ENCODE measurements around the gene FBN1. TPM values are rescaled to one million over a fixed set of nuclear protein-coding genes. Genes with fewer than 3 reads are reported as not detected.

The FBN1 gene
- total and polyA plus RNA-seq, 2 of the 13 experiments (the other 11 are each of a cell fraction or from before 2014, with no cell fraction given) = 1.5 to 3.0 TPM

- no peak for TF ChIP-seq ZNF839 (CRISPR knock-in tag; IDR thresholded peaks at IDR 0.05; ENCODE audit: borderline replicate concordance)
- TF ChIP-seq RELA (CRISPR knock-in tag; IDR thresholded peaks at IDR 0.05) = no peak
- TF ChIP-seq ZNF678 (CRISPR knock-in tag; IDR thresholded peaks at IDR 0.05) = no peak
These were observed 20.4 kb downstream of the FBN1 start (continued) for GRCh38 chr15:48625126-48625525.

GRCh38 chr15:48624700-48625099, 20.8 kb downstream of the FBN1 start:
- ChIA-PET CTCF (ENCODE audit: low intra/inter-chr PET ratio, low total read pairs) (no interaction called here), POLR2A (no interaction called here)
- no peak for FAIRE-seq
- Histone ChIP-seq H3K27ac (ENCODE audit: extremely low read length, insufficient read depth, low read length) (no peak overlapping the region), H3K4me1 (ENCODE audit: insufficient read depth, low read length) (no peaks in the 10 kb centered on the region), H3K4me2 (ENCODE audit: low read depth, low read length) (no peak overlapping the region), H3K27me3 (ENCODE audit: control insufficient read depth in 1 of 2, insufficient read depth in 2 of 2, low read length in 2 of 2) (no peaks in the 10 kb centered on the region), H3K9ac (ENCODE audit: insufficient read depth, low read depth, low read length) (no peak overlapping the region), H3K36me3 (replicated peaks in 1 of 2; ENCODE audit: control insufficient read depth in 1 of 2, insufficient read depth in 2 of 2, low read length in 2 of 2) (no peaks in the 10 kb centered on the region), H2AFZ (ENCODE audit: low read length) (no peak overlapping the region), H3K4me3 (replicated peaks in 1 of 3; ENCODE audit: insufficient read depth in 1 of 3, low read depth in 2 of 3, low read length in 3 of 3) (no peak overlapping the region), H3K79me2 (ENCODE audit: insufficient read depth, low read length) (no peaks in the 10 kb centered on the region), H3K9me3 (ENCODE audit: low read length) (no peaks in the 10 kb centered on the region), H4K20me1 (ENCODE audit: insufficient read depth, low read length) (no peaks in the 10 kb centered on the region)
- 52% methylated on average over 4 of the region's 4 CpGs for WGBS (ENCODE audit: low lambda C conversion rate)
- in situ Hi-C loops (cut with HindIII; ENCODE audit: extremely low pct_ligation_motif_present, low pct_unique_long_range_greater_than_20kb) (no loop called here), intact Hi-C loops (cut with micrococcal nuclease; ENCODE audit: unreplicated experiment) (no loop called here)
- TF ChIP-seq TBL1XR1 (IDR thresholded peaks at IDR 0.05; ENCODE audit: borderline replicate concordance, low read length, partially characterized antibody) = no peak
- no peak for TF ChIP-seq PCBP2 (optimal IDR thresholded peaks at IDR 0.05; ENCODE audit: low read depth, low read length, poor library complexity, severe bottlenecking)
- TF ChIP-seq ZNF143 (CRISPR knock-in tag; IDR thresholded peaks at IDR 0.05) = no peak
- no peak for TF ChIP-seq CENPX (CRISPR knock-in tag; IDR thresholded peaks at IDR 0.05)
- no peak for TF ChIP-seq ZNF713 (CRISPR knock-in tag; IDR thresholded peaks at IDR 0.05)
- TF ChIP-seq PREB (CRISPR knock-in tag; IDR thresholded peaks at IDR 0.05) = no peak
- TF ChIP-seq ZNF75D (CRISPR knock-in tag; IDR thresholded peaks at IDR 0.05; ENCODE audit: borderline replicate concordance) = no peak
- no peak for TF ChIP-seq MAFK (conservative IDR thresholded peaks at IDR 0.05 in 1 of 2, IDR thresholded peaks at IDR 0.05 in 1 of 2; ENCODE audit: low read length in 2 of 2)
- TF ChIP-seq THAP8 (CRISPR knock-in tag; IDR thresholded peaks at IDR 0.05; ENCODE audit: borderline replicate concordance) = no peak
- no peak for TF ChIP-seq PHF5A (CRISPR knock-in tag; IDR thresholded peaks at IDR 0.05; ENCODE audit: low read depth, unreplicated experiment)
- no peak for TF ChIP-seq WIZ (CRISPR knock-in tag; IDR thresholded peaks at IDR 0.05)
- no peak for TF ChIP-seq CAMTA2 (CRISPR knock-in tag; IDR thresholded peaks at IDR 0.05; ENCODE audit: borderline replicate concordance)
- no peak for TF ChIP-seq ZNF740 (CRISPR knock-in tag; IDR thresholded peaks at IDR 0.05)
- TF ChIP-seq SOX5 (CRISPR knock-in tag; IDR thresholded peaks at IDR 0.05; ENCODE audit: borderline replicate concordance) = no peak
- TF ChIP-seq ZNF256 (CRISPR knock-in tag; conservative IDR thresholded peaks at IDR 0.05) = no peak
- TF ChIP-seq NCOA2 (CRISPR knock-in tag; IDR thresholded peaks at IDR 0.05) = no peak
- TF ChIP-seq ZNF800 (CRISPR knock-in tag; IDR thresholded peaks at IDR 0.05) = no peak
- no peak for DNase-seq (ENCODE audit: low spot score)
- no peak for ATAC-seq
- no TSS peak for BruUV-seq (replicated peaks)
